NCI-H82 treated with DMSO at 0.1 percent for 48 hours (cell line): ENCODE measurements around the gene LYRM1.
"Not testable (repeated sequence)": the region's sequence is repeated elsewhere in the genome, so short reads cannot be mapped to it uniquely, and the experiment has no call there.

Experiments used
- DNase-seq: peaks from one replicate; lab custom pipeline; 2025; ENCODE audit not compliant: unreplicated experiment; lab: John Stamatoyannopoulos, UW

Gene LYRM1

DNA sequence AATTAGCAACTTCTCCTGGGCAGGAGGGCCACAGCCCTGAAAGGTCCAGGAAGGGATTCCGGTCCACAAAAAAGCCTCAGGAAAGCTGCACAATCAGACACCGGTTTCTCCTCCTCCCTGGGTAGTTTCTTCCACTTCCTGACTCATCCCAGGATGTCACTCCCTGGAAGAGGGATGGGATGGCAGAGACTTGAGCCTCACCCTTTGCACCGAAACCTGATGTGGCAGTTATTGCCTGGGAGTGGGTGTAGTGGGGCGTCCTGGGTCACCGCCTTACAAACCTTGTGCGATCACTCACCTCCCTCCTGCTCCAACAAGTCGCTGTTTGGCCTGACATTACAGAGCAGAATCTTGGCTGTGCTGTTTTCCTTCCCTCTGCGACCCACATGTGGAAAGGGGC is 70.8 kb downstream of the LYRM1 start:
- DNase-seq = no peak

DNA sequence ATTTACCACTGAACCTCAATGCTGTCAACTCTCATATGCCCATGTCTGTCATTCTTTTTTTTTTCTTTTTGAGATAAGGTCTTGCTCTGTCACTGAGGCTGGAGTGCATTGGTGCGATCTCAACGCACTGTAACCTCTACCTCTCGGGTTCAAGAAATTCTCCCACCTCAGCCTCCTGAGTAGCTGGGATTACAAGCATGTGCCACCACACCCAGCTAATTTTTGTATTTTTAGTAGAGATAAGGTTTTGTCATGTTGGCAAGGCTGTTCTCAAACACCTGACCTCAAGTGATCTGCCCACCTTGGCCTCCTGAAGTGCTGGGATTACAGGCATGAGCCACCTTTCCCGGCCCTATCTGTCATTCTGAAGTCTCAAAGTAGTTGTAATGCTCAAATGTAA is 72.6 kb downstream of the LYRM1 start:
- not testable (repeated sequence) for DNase-seq
